Activated CD4-positive, alpha-beta memory T cell treated with anti-CD3 and anti-CD28 coated beads for 36 hours (primary cell): ENCODE measurements around the gene PTGIR. TPM values are rescaled to one million over a fixed set of nuclear protein-coding genes. Genes with fewer than 3 reads are reported as not detected.

Source experiments
- CTCF ChIA-PET: fragments of 350-600 bp; sonication (Branson Sonifier 250); formaldehyde crosslinking; loops from one replicate; lab custom pipeline; 2021; ENCODE audit warnings: antibody characterized with exemption, inconsistent platforms; lab: Charles Lee
- POLR2A ChIA-PET: fragments of 350-600 bp; sonication (Branson Sonifier 250); formaldehyde crosslinking; loops from one replicate; lab custom pipeline; 2021; ENCODE audit warnings: antibody characterized with exemption; lab: Charles Lee
- DNase-seq: peaks from one replicate; pipeline ENCODE4 v3.0.0-alpha.2; 2020
- H3K27ac Mint-ChIP-seq: one replicate; pipeline ENCODE4 v1.8.0; 2021; ENCODE audit warnings: mixed read lengths
- H3K27me3 Mint-ChIP-seq: one replicate; pipeline ENCODE4 v1.8.0; 2021; ENCODE audit warnings: mixed read lengths
- H3K36me3 Mint-ChIP-seq: one replicate; pipeline ENCODE4 v1.8.0; 2021; ENCODE audit warnings: mixed read lengths
- H3K4me1 Mint-ChIP-seq: one replicate; pipeline ENCODE4 v1.8.0; 2021; ENCODE audit warnings: low read depth, mixed read lengths
- H3K4me3 Mint-ChIP-seq: one replicate; pipeline ENCODE4 v1.8.0; 2021; ENCODE audit warnings: mild to moderate bottlenecking, mixed read lengths
- H3K9me3 Mint-ChIP-seq: one replicate; pipeline ENCODE4 v1.8.0; 2021; ENCODE audit warnings: mixed read lengths
- intact Hi-C: fragments of 100-400 bp; cut with micrococcal nuclease; formaldehyde crosslinking; loops from one replicate; pipeline ENCODE4 v1.15.1; 2023
- total RNA-seq, 2 experiments: library from RNA; stranded (reverse); gene quantifications; one replicate each; pipeline ENCODE4 v1.2.3, GENCODE V29; 2021

Gene PTGIR
- 10 to 100 TPM; 22.6 to 24.6 TPM for total RNA-seq

DNA sequence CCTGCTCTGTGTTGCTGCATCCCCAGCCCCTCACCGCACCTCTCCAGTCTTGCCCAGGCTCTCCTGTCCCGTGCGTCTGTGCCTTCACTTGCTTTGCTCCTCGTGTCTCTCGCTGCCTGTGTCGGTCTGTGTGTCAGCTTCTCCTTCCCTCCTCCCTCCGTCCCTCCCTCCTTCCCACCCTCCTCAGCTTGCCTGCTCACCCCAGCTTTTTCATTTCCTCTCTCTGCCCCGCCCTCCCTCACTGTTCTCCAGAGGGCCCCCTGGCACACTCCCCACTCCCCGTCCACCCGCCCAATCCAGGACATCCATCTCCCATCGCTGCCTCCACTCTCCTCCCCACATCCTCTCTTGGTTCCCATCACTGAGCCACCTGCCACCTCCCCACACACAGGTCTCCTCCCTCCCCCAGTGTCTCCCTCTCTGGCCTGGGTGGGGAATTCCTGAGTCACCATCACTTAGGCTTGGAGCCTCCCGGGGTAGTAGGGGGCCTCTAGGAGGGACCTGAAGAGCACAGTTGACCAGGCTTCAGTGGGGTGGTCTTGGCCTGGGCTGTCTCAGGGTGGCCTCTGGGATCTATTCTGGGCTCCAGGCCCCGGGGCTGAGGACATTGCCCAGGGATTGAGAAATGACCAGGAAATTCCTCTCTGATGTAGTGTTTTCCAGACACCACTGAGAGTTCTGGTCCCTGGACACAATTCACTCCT, at the start of gene PTGIR:
TSS of gene PTGIR (minus strand) at position 132 of the 704 bp plus-strand sequence. CDS start 864 bp downstream, outside the sequence.
- Mint-ChIP-seq H3K27ac (peak within 1 kb of the TSS; percentile 81), H3K4me3 (peak within 1 kb of the TSS; percentile 76), H3K4me1 (peaks cover 36% of the 10 kb centered on the region), H3K36me3 (peaks cover 12% of the 10 kb centered on the region), H3K27me3 (no peaks in the 10 kb centered on the region), H3K9me3 (no peaks in the 10 kb centered on the region)
- ChIA-PET CTCF (interaction anchor here (5.0 kb wide), 1 partner anchor 12 kb away, joined by 28 read pairs; no protein-coding TSS in a partner anchor), POLR2A (interaction anchor here (1.0 to 1.4 kb wide), 5 partner anchors 8 to 36 kb away, joined by 3 to 4 read pairs (median 3); partner anchors contain the start of gene DACT3)
- intact Hi-C loops = loop anchor here (1.0 kb wide), 1 partner anchor 9 kb away; no protein-coding TSS in a partner anchor
- DNase-seq = peak; percentile 75

DNA sequence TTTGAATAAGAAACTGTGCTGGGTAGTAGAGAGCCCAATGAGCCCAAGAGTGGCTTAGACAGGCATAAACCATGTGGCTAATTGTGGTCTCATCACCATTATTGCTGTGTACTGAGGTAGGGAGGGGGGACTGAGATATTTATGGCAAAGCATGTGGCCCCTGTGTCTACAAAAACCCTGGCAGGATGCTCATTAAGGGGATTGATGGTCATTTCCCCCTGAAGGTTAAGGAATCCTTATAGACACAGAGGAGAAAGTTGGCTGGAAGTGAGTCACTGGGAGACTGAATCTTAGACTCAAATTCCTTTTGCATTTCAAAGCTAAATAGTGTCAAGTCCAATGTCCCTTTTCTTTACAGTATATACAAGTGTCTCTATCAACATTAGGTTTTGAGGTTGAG, 45.9 kb upstream of the PTGIR start:
- Mint-ChIP-seq H3K9me3 (peaks cover 8% of the 10 kb centered on the region), H3K27me3 (no peaks in the 10 kb centered on the region), H3K4me1 (no peaks in the 10 kb centered on the region), H3K4me3 (no peak overlapping the region), H3K36me3 (peaks cover 27% of the 10 kb centered on the region), H3K27ac (no peak overlapping the region)
- no peak for DNase-seq
- intact Hi-C loops = no loop called here
- ChIA-PET POLR2A (no interaction called here), CTCF (interaction anchor here (1.0 to 1.7 kb wide), 2 partner anchors 9 to 33 kb away, joined by 3 to 9 read pairs; no protein-coding TSS in a partner anchor)

DNA sequence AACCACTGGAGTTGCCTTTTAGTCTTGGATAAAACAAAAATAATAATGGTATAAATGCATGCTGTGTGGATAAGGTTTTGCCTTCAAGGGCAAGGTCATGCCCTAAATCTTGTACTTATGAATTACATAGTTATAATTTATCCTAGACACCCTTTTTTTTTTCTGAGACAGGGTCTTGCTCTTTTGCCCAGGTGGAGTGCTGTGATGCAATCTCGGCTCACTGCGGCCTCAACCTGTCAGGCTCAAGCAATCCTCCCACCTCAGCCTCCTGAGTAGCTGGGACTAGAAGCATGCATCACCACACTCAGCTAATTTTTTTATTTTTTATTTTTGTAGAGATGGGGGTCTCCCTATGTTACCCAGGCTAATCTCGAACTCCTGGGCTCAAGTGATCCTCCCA, 43.8 kb upstream of the PTGIR start:
- ChIA-PET CTCF (no interaction called here), POLR2A (interaction anchor here (0.9 kb wide), 1 partner anchor 52 kb away, joined by 3 read pairs; no protein-coding TSS in a partner anchor)
- no peak overlapping the region for H3K4me3 Mint-ChIP-seq
- no peaks in the 10 kb centered on the region for H3K4me1 Mint-ChIP-seq
- no peak overlapping the region for H3K27ac Mint-ChIP-seq
- intact Hi-C loops = no loop called here
- H3K9me3 Mint-ChIP-seq = peaks cover 8% of the 10 kb centered on the region
- H3K27me3 Mint-ChIP-seq = no peaks in the 10 kb centered on the region
- H3K36me3 Mint-ChIP-seq = peaks cover 13% of the 10 kb centered on the region
- DNase-seq = no peak

GRCh38 chr19:46665072-46665471, 40.2 kb upstream of the PTGIR start:
- Mint-ChIP-seq H3K4me3 (no peak overlapping the region), H3K27ac (no peak overlapping the region), H3K4me1 (peaks cover 12% of the 10 kb centered on the region), H3K36me3 (no peaks in the 10 kb centered on the region), H3K9me3 (no peaks in the 10 kb centered on the region), H3K27me3 (no peaks in the 10 kb centered on the region)
- POLR2A ChIA-PET = no interaction called here
- no peak for DNase-seq
- intact Hi-C loops = no loop called here
- CTCF ChIA-PET = interaction anchor here (1.0 to 1.1 kb wide), 2 partner anchors 19 to 63 kb away, joined by 3 read pairs; no protein-coding TSS in a partner anchor

GRCh38 chr19:46661735-46662592, 37.1 kb upstream of the PTGIR start:
- Mint-ChIP-seq H3K4me1 (peaks cover 18% of the 10 kb centered on the region), H3K36me3 (no peaks in the 10 kb centered on the region), H3K27ac (peak overlapping the region; percentile 57), H3K4me3 (peak overlapping the region; percentile 69), H3K9me3 (no peaks in the 10 kb centered on the region), H3K27me3 (peaks cover 17% of the 10 kb centered on the region)
- intact Hi-C loops = loop anchor here (1.0 kb wide), 4 partner anchors 28 to 133 kb away; no protein-coding TSS in a partner anchor
- ChIA-PET POLR2A (interaction anchor here (0.7 to 3.0 kb wide), 9 partner anchors 22 to 61 kb away, joined by 3 to 23 read pairs (median 6); partner anchors contain the start of gene CALM3), CTCF (interaction anchor here (0.6 to 6.2 kb wide), 39 partner anchors 10 to 970 kb away, joined by 3 to 319 read pairs (median 4); partner anchors contain the start of genes AP2S1, CALM3, QPCTL and SLC1A5)
- peak; percentile 89 for DNase-seq

DNA sequence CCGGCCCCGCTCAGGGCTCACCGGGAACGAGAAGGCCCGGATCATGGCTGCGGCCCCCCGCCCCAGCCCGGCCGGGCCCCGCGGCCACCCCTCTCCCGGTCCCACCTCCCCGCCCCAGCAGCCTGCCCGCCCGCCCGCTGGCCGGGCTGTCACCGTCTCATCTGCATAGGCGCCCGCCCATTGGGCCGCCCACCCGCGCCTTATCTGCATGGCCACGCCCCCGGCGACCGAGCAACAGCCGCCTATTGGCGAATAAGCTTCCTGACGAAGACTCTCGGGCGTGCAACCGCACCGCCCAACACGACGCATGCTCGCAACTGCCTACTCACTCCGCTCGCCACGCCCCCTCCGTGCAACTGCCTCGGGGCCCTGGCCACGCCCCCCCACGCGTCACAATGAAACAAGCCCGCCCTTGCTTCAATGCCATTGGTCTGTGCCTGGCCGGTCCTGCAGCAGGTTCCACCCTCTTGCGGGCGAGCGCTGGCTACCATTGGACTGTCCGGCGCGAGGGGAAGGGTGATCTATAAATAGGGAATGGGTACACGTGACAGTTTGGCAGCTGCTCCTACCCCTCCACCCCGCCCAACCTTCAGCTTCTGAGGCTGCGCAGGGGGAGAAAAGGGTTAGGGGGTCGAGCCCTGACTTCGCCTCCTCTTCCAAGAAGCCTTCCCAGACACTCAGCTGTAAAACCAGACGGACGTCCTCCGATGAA, 36.3 kb upstream of the PTGIR start, which contains the start of gene DACT3:
TSS of gene DACT3 (minus strand) at position 163 of the 712 bp plus-strand sequence. CDS start at position 45, 118 bp downstream.
- Mint-ChIP-seq H3K36me3 (no peaks in the 10 kb centered on the region), H3K4me3 (peak within 1 kb of the TSS; percentile 69), H3K9me3 (no peaks in the 10 kb centered on the region), H3K27ac (peak within 1 kb of the TSS; percentile 57), H3K27me3 (peaks cover 19% of the 10 kb centered on the region), H3K4me1 (peaks cover 20% of the 10 kb centered on the region)
- intact Hi-C loops = loop anchor here (1.0 kb wide), 1 partner anchor 27 kb away; no protein-coding TSS in a partner anchor
- POLR2A ChIA-PET = interaction anchor here (0.6 to 3.0 kb wide), 10 partner anchors 21 to 257 kb away, joined by 3 to 23 read pairs (median 5); partner anchors contain the start of gene CALM3
- peak; percentile 100 for DNase-seq
- CTCF ChIA-PET = interaction anchor here (0.6 to 6.2 kb wide), 31 partner anchors 10 to 969 kb away, joined by 3 to 319 read pairs (median 4); partner anchors contain the start of genes AP2S1, CALM3 and QPCTL

DNA sequence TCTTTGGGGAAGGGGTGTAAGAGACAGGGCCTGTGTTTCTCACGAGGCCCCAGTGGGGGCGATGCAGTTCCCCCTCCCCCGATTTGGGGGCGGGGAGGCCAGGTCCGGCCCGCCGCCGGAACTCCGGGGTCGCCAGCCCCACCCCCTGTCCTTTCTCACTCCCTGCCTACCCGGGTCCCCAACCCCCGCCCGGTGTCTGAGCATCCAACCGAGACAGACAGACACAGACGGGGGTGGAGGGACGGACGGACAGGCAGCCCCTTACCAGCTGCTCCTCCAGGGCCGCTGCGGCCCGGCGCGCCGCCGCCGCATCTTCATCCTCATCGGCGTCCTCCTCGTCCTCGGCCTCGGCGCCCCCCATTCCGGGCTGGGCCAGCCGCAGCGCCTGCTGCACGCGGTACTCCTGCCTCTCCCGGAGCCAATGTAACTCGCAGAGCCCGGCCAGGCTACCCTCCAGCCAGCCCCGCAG, 35.7 kb upstream of the PTGIR start:
- POLR2A ChIA-PET = interaction anchor here (0.6 to 3.0 kb wide), 7 partner anchors 21 to 257 kb away, joined by 3 to 23 read pairs (median 8); partner anchors contain the start of gene CALM3
- no peak for DNase-seq
- no peaks in the 10 kb centered on the region for H3K9me3 Mint-ChIP-seq
- no peak overlapping the region for H3K27ac Mint-ChIP-seq
- H3K4me1 Mint-ChIP-seq = peaks cover 20% of the 10 kb centered on the region
- H3K27me3 Mint-ChIP-seq = peaks cover 19% of the 10 kb centered on the region
- intact Hi-C loops = loop anchor here (1.0 kb wide), 1 partner anchor 26 kb away; no protein-coding TSS in a partner anchor
- no peaks in the 10 kb centered on the region for H3K36me3 Mint-ChIP-seq
- peak overlapping the region; percentile 49 for H3K4me3 Mint-ChIP-seq
- CTCF ChIA-PET = interaction anchor here (0.6 to 6.2 kb wide), 19 partner anchors 12 to 968 kb away, joined by 3 to 319 read pairs (median 3); partner anchors contain the start of genes AP2S1, CALM3 and QPCTL

DNA sequence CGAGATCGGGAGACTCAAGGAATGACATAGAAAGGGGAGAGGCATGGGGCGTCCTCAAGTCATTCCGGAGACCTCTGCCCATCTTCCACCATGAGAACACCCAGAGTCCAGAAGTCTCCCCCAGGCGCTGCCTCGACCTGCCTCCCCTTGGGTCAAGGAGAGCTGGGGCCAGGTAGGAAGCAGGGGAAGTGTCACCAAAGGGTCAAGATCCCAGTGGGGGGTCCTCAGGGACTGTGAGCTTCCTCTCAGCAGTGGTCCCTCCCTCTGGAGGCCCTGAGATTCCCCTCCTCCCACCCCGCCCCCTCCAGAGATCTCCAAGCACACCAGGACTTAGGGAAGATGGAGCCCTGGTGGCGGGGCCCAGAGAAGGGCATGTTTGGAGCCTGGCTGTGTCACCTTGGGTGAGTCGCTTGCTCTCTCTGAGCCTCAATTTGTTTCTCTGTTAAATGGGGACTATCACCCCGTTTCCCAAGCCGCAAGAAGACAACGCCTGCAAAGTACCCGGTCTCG, 35.2 kb upstream of the PTGIR start:
- POLR2A ChIA-PET = interaction anchor here (3.0 kb wide), 1 partner anchor 59 kb away, joined by 23 read pairs; the partner anchor contains the start of gene CALM3
- intact Hi-C loops = no loop called here
- Mint-ChIP-seq H3K27ac (no peak overlapping the region), H3K36me3 (no peaks in the 10 kb centered on the region), H3K27me3 (peaks cover 20% of the 10 kb centered on the region), H3K4me1 (peaks cover 20% of the 10 kb centered on the region), H3K9me3 (no peaks in the 10 kb centered on the region), H3K4me3 (peak overlapping the region; percentile 49)
- CTCF ChIA-PET = interaction anchor here (2.6 to 6.2 kb wide), 2 partner anchors 44 to 58 kb away, joined by 40 to 319 read pairs; partner anchors contain the start of gene CALM3
- no peak for DNase-seq

DNA sequence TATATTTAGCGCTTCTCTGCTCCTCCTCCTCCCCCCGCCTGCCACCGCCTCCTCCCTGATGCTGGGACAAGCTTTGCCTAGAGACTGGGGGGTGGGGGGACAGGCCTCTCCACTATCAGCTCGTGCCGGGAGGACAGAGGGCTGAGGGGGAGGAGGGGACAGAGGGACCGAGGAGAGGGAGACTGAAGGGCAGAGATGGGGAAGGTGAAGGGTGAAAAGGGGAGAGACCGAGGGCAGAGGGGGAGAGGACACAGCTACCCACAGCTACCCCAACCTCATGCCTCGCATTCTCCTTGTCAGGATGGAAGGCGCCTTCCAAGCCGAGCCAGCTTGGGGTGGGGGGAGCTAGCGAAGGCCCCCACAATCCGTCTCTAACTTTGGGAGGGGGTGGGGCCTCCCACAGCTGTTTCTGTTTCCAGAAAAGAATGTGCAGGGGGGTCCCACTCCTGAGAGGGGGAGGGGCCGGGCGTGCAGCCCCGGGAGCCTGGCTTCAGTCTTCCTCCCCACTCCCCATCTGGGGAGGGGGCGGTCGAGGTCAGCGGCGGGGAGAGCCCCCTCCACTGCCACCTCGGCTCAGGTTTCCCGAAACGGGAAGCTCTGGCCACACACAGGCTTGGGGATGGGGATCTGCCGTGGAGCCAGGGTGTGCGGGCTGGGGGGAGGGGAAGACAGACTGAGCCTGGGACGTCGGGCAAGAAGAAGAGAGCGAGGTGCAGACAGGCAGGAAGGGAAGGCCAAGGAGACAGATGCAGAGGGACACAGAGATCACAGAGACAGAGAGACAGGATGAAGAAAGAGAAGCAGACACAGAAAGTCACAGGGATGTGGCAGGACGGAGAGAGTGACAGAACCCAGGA, 34.5 kb upstream of the PTGIR start:
- H3K9me3 Mint-ChIP-seq = no peaks in the 10 kb centered on the region
- H3K27me3 Mint-ChIP-seq = peaks cover 26% of the 10 kb centered on the region
- peak overlapping the region; percentile 44 for H3K4me3 Mint-ChIP-seq
- no peak for DNase-seq
- POLR2A ChIA-PET = interaction anchor here (0.8 to 3.0 kb wide), 2 partner anchors 52 to 59 kb away, joined by 3 to 23 read pairs; partner anchors contain the start of gene CALM3
- peaks cover 20% of the 10 kb centered on the region for H3K4me1 Mint-ChIP-seq
- CTCF ChIA-PET = interaction anchor here (0.7 to 6.2 kb wide), 2 partner anchors 43 to 95 kb away, joined by 5 to 319 read pairs; no protein-coding TSS in a partner anchor
- no peaks in the 10 kb centered on the region for H3K36me3 Mint-ChIP-seq
- no peak overlapping the region for H3K27ac Mint-ChIP-seq
- intact Hi-C loops = no loop called here
